ENCODE measurements around the gene HHIPL2.

- no peak for TF ChIP-seq SUZ12 (IDR thresholded peaks at IDR 0.05; ENCODE audit: extremely low read depth, insufficient read depth, insufficient read length)
- no peak for TF ChIP-seq YY1 (IDR thresholded peaks at IDR 0.05; ENCODE audit: insufficient read depth, insufficient read length)
Measured at GRCh38 chr1:222547260-222547614, 667 bp downstream of the HHIPL2 start.
